ENCODE results near the gene WRNIP1. TPM values are rescaled to one million over a fixed set of nuclear protein-coding genes. Genes with fewer than 3 reads are reported as not detected.

The WRNIP1 gene
- total RNA-seq = 28.8 and 33.8 TPM in 2 replicates

GRCh38 chr6:2765166-2765895 lies at the start of gene WRNIP1:
Gene WRNIP1, plus strand, starts transcription at chr6:2765393. Its CDS starts 230 bp downstream, at chr6:2765623.

GRCh38 chr6:2750832-2751231 lies 14.4 kb upstream of the WRNIP1 start, which contains the start of gene MYLK4:
Gene MYLK4, minus strand, starts transcription at chr6:2750922. Its CDS starts 1,628 bp downstream, at chr6:2749294.

Other genes with a start within 250 kb of the WRNIP1 start
- 1.3 and 1.6 TPM in 2 replicates for gene MYLK4, start 14.5 kb upstream of the WRNIP1 start, total RNA-seq
- gene SERPINB1, start 76.5 kb downstream of the WRNIP1 start, total RNA-seq = 5.4 and 13.7 TPM in 2 replicates
- gene SERPINB9, start 137.9 kb downstream of the WRNIP1 start, total RNA-seq = not detected in 2 replicates
- gene SERPINB6, start 206.2 kb downstream of the WRNIP1 start, total RNA-seq = 37.3 and 42.9 TPM in 2 replicates
- gene NQO2, start 234.5 kb downstream of the WRNIP1 start, total RNA-seq = 11.0 and 17.0 TPM in 2 replicates

Measured in placental epithelial cell (primary cell).